CD4-positive, alpha-beta T cell treated with Interferon alpha-2 for 1 hour (primary cell): ENCODE data around the gene ATP2A1.
"Not testable (repeated sequence)": the region's sequence is repeated elsewhere in the genome, so short reads cannot be mapped to it uniquely, and the experiment has no call there.

ENCODE experiments used
- DNase-seq, 2 donors: peaks; one replicate each; pipeline ENCODE4 v3.0.0-alpha.2; 2020 to 2022

The ATP2A1 gene

GRCh38 chr16:28913946-28914724, 35.8 kb downstream of the ATP2A1 start:
- no peak for DNase-seq

GRCh38 chr16:28915181-28915580, 36.9 kb downstream of the ATP2A1 start:
- no peak for DNase-seq

- no peak for DNase-seq
Observed at GRCh38 chr16:28917095-28917494, 38.8 kb downstream of the ATP2A1 start.

- DNase-seq = no peak
Observed at GRCh38 chr16:28918698-28919097, 40.4 kb downstream of the ATP2A1 start.

GRCh38 chr16:28923231-28923587, 44.9 kb downstream of the ATP2A1 start:
- DNase-seq = peak in 1 of 2 donors; percentile 14

GRCh38 chr16:28923652-28924398, 45.5 kb downstream of the ATP2A1 start:
- peak; percentile 12 to 78 for DNase-seq

- no peak for DNase-seq
Observed at GRCh38 chr16:28924399-28924761, 46.1 kb downstream of the ATP2A1 start.

GRCh38 chr16:28924762-28925385, 46.6 kb downstream of the ATP2A1 start, which contains the start of gene RABEP2:
RABEP2 (minus strand) TSS chr16:28925238; CDS start chr16:28925163, 75 bp downstream.
- peak; percentile 94 to 95 for DNase-seq

GRCh38 chr16:28925386-28926228, 47.3 kb downstream of the ATP2A1 start:
- peak; percentile 82 to 83 for DNase-seq

- not testable (repeated sequence) for DNase-seq
Observed at GRCh38 chr16:28926284-28926683, 48.0 kb downstream of the ATP2A1 start.

GRCh38 chr16:28927815-28928214, 49.5 kb downstream of the ATP2A1 start:
- DNase-seq = no peak

- DNase-seq = no peak
Observed at GRCh38 chr16:28930203-28930602, 51.9 kb downstream of the ATP2A1 start.

- DNase-seq = peak; percentile 7 to 48
Observed at GRCh38 chr16:28930652-28931051, 52.4 kb downstream of the ATP2A1 start.

GRCh38 chr16:28931801-28932225, 53.5 kb downstream of the ATP2A1 start, which contains the start of gene CD19:
CD19 (plus strand) TSS chr16:28931971; CDS start chr16:28932001, 30 bp downstream.
- DNase-seq = peak in 1 of 2 donors; percentile 37

- no peak for DNase-seq
Observed at GRCh38 chr16:28932339-28933141, 54.3 kb downstream of the ATP2A1 start.

GRCh38 chr16:28933171-28933570, 54.9 kb downstream of the ATP2A1 start:
- DNase-seq = no peak

GRCh38 chr16:28935346-28935745, 57.1 kb downstream of the ATP2A1 start:
- DNase-seq = no peak

- peak; percentile 89 to 90 for DNase-seq
Observed at GRCh38 chr16:28935924-28936783, 57.9 kb downstream of the ATP2A1 start.

- DNase-seq = no peak
Observed at GRCh38 chr16:28936784-28937155, 58.5 kb downstream of the ATP2A1 start.

- DNase-seq = no peak
Observed at GRCh38 chr16:28937222-28937876, 59.1 kb downstream of the ATP2A1 start.
